SU-DHL-6 (cell line): ENCODE results near the gene SGCD.

ENCODE experiments used
- EZH2phosphoT487 ChIP-seq: fragments of 200-600 bp; sonication (generic), shearing (Covaris generic); conservative IDR thresholded peaks from 2 replicates; pipeline ENCODE4 v1.6.1; 2018; ENCODE audit warnings: mild to moderate bottlenecking, antibody characterized with exemption, low read length, moderate library complexity, mixed read lengths
- TF ChIP-seq, protein P1 (sequence below): fragments of 200-600 bp; sonication (generic); IDR thresholded peaks from one replicate; pipeline ENCODE4 v1.5.1; 2017; ENCODE audit warnings: antibody characterized with exemption, mild to moderate bottlenecking, low read length, moderate library complexity; ENCODE audit not compliant: insufficient read depth, poor library complexity, severe bottlenecking

DNA sequence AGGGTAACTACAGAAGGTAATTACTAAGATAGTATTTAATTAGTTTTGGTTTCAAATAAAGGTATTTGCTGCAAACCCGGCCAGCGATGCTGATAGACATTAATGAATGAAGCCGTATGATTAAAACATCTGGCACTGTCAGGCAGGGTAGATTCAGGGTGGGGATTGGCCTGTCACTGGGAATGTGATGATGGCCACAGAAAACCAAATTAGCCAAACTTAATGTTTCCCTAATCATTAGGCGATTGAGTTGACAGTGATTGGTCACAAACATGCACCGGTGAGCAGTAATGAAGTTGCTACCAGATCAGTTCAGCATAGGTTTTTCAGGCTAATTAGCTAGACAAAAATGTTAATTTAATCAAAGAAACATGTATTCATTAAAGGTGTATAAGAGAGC, 107.5 kb downstream of the SGCD start:
- TF ChIP-seq, protein P1, sequence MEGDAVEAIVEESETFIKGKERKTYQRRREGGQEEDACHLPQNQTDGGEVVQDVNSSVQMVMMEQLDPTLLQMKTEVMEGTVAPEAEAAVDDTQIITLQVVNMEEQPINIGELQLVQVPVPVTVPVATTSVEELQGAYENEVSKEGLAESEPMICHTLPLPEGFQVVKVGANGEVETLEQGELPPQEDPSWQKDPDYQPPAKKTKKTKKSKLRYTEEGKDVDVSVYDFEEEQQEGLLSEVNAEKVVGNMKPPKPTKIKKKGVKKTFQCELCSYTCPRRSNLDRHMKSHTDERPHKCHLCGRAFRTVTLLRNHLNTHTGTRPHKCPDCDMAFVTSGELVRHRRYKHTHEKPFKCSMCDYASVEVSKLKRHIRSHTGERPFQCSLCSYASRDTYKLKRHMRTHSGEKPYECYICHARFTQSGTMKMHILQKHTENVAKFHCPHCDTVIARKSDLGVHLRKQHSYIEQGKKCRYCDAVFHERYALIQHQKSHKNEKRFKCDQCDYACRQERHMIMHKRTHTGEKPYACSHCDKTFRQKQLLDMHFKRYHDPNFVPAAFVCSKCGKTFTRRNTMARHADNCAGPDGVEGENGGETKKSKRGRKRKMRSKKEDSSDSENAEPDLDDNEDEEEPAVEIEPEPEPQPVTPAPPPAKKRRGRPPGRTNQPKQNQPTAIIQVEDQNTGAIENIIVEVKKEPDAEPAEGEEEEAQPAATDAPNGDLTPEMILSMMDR: no peak
- TF ChIP-seq EZH2phosphoT487: no peak
